Osteocyte (in vitro differentiated cells): ENCODE data around the gene NRG2. TPM values are rescaled to one million over a fixed set of nuclear protein-coding genes. Genes with fewer than 3 reads are reported as not detected.

Experiments used
- DNase-seq: peaks from one replicate; pipeline ENCODE4 v3.0.0; 2021; ENCODE audit warnings: mixed read lengths; ENCODE audit not compliant: unreplicated experiment; ENCODE audit errors: extremely low spot score
- H3K27ac Mint-ChIP-seq: one replicate; pipeline ENCODE4 v1.8.0; 2021; ENCODE audit warnings: mild to moderate bottlenecking, mixed read lengths; ENCODE audit not compliant: unreplicated experiment
- H3K27me3 Mint-ChIP-seq: one replicate; pipeline ENCODE4 v1.8.0; 2021; ENCODE audit warnings: mixed read lengths; ENCODE audit not compliant: unreplicated experiment
- H3K36me3 Mint-ChIP-seq: one replicate; pipeline ENCODE4 v1.8.0; 2021; ENCODE audit warnings: mixed read lengths; ENCODE audit not compliant: unreplicated experiment
- H3K4me1 Mint-ChIP-seq: one replicate; pipeline ENCODE4 v1.8.0; 2021; ENCODE audit warnings: mixed read lengths; ENCODE audit not compliant: unreplicated experiment
- H3K4me3 Mint-ChIP-seq: one replicate; pipeline ENCODE4 v1.8.0; 2021; ENCODE audit warnings: mild to moderate bottlenecking, moderate library complexity, mixed read lengths; ENCODE audit not compliant: unreplicated experiment
- H3K9me3 Mint-ChIP-seq: one replicate; pipeline ENCODE4 v1.8.0; 2021; ENCODE audit warnings: mixed read lengths; ENCODE audit not compliant: unreplicated experiment
- total RNA-seq: library from RNA; stranded (reverse); gene quantifications from 2 replicates; pipeline ENCODE4 v1.2.1, GENCODE V29; 2021
- TF ChIP-seq, protein P1 (sequence below): fragments of 200-600 bp; sonication (generic); IDR thresholded peaks from 2 replicates; pipeline ENCODE4 v1.5.0; 2021; ENCODE audit warnings: antibody characterized with exemption, mild to moderate bottlenecking, moderate library complexity

Gene NRG2
- total RNA-seq, 1 donor from 2014 or later, result 0.86 TPM

- no peak overlapping the region for H3K27ac Mint-ChIP-seq
Observed at GRCh38 chr5:140018920-140019644, 24.0 kb downstream of the NRG2 start.

DNA sequence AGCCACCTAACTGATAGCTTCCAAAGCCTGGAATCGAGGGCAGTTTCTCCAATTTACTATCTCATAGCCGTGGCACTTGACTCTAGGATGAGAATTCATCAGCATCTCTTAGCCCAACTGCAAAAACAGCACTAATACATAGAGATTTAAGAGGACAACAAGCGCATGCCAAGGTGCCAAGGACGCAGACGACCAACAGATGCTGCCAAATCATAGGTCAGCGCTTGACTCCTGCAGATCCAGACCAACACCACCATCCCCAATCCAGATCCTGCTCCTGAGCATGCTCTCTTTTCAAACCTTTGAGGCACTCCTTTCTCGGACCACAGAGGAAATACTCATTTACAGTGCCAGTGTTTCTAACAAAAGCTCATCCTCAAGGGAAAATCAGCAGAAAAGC, 24.6 kb downstream of the NRG2 start:
- no peak for DNase-seq
- Mint-ChIP-seq H3K27ac (no peak overlapping the region), H3K4me3 (no peak overlapping the region), H3K36me3 (no peaks in the 10 kb centered on the region), H3K4me1 (no peaks in the 10 kb centered on the region), H3K27me3 (no peaks in the 10 kb centered on the region), H3K9me3 (no peaks in the 10 kb centered on the region)
- TF ChIP-seq, protein P1, sequence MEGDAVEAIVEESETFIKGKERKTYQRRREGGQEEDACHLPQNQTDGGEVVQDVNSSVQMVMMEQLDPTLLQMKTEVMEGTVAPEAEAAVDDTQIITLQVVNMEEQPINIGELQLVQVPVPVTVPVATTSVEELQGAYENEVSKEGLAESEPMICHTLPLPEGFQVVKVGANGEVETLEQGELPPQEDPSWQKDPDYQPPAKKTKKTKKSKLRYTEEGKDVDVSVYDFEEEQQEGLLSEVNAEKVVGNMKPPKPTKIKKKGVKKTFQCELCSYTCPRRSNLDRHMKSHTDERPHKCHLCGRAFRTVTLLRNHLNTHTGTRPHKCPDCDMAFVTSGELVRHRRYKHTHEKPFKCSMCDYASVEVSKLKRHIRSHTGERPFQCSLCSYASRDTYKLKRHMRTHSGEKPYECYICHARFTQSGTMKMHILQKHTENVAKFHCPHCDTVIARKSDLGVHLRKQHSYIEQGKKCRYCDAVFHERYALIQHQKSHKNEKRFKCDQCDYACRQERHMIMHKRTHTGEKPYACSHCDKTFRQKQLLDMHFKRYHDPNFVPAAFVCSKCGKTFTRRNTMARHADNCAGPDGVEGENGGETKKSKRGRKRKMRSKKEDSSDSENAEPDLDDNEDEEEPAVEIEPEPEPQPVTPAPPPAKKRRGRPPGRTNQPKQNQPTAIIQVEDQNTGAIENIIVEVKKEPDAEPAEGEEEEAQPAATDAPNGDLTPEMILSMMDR, result no peak

More at GRCh38 chr5:140018920-140019644, 24.0 kb downstream of the NRG2 start:
- TF ChIP-seq, protein P1, result no peak
- no peak for DNase-seq
- Mint-ChIP-seq H3K9me3 (no peaks in the 10 kb centered on the region), H3K36me3 (no peaks in the 10 kb centered on the region), H3K4me1 (no peaks in the 10 kb centered on the region), H3K4me3 (no peak overlapping the region), H3K27me3 (no peaks in the 10 kb centered on the region)

- no peak for DNase-seq
- Mint-ChIP-seq H3K4me3 (no peak overlapping the region), H3K27me3 (no peaks in the 10 kb centered on the region), H3K36me3 (no peaks in the 10 kb centered on the region), H3K27ac (no peak overlapping the region), H3K9me3 (no peaks in the 10 kb centered on the region), H3K4me1 (no peaks in the 10 kb centered on the region)
- TF ChIP-seq, protein P1, result no peak
Observed at GRCh38 chr5:140018096-140018481, 25.0 kb downstream of the NRG2 start.

DNA sequence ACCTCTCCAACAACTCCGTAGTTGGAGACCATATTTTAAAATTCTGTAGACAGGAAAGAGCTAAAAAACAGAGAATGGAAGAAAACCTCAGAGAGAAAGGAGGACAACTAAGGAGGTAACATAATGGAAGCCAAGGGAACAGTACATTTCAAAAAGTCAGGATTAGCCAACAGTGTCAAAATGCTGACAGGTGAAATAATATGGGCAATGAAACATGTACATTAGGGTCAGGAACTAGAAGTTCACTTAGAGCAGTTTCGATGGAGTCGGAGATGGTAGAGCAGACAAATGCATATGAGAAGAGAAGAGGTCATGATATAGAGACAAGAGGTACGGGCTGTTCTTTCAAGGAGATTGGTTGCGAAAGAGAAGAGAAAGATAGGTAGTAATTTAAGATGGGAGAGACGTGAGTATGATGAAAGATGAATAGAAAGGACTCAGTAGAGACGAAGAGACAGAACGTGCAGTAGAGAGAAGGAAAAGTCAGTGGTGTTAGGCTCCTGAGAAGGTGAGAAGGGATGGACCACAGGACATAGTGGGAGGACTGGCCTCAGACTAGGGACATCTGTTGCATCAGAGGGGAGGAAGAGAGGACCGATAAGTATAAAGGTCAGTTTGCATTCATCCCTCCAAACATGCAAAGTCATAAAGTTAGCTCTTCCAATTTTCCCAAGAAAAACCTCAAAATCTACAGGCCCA, 25.6 kb downstream of the NRG2 start:
- DNase-seq, result no peak
- H3K4me3 Mint-ChIP-seq, result no peak overlapping the region
- no peaks in the 10 kb centered on the region for H3K36me3 Mint-ChIP-seq
- no peaks in the 10 kb centered on the region for H3K27me3 Mint-ChIP-seq
- H3K9me3 Mint-ChIP-seq, result no peaks in the 10 kb centered on the region
- no peak overlapping the region for H3K27ac Mint-ChIP-seq
- TF ChIP-seq, protein P1, result no peak
- H3K4me1 Mint-ChIP-seq, result no peaks in the 10 kb centered on the region

DNA sequence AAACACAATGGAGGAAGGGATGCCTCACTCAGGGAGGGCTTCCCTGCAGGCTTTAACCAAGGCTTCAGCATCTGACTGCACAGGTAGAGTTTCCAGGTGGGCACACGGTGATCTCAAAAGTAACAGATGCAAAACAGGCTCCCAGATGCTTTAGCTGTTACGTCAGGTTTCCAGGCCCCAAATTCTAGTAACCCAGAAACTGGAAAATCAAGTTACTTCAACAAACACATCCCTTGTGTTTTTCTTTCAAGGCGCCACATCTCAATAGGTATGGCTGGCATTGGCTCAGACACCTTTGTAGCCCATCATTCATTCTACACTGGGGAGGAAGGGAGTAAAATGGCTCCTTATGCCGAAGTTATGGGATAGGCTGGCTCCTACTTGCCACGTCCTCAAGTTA, 27.4 kb downstream of the NRG2 start:
- DNase-seq, result no peak
- Mint-ChIP-seq H3K36me3 (no peaks in the 10 kb centered on the region), H3K4me3 (no peak overlapping the region), H3K27ac (no peak overlapping the region), H3K4me1 (no peaks in the 10 kb centered on the region), H3K9me3 (no peaks in the 10 kb centered on the region), H3K27me3 (no peaks in the 10 kb centered on the region)
- TF ChIP-seq, protein P1, result no peak
